Embryonic facial prominence (tissue), 1 donor: ENCODE measurements around the gene TMIGD2.

Source experiments
- DNase-seq: peaks from one replicate; pipeline ENCODE4 v3.0.0-alpha.2; 2016; ENCODE audit errors: extremely low spot score

TMIGD2 gene

GRCh38 chr19:4326215-4326836 lies 24.1 kb upstream of the TMIGD2 start:
- no peak for DNase-seq

DNA sequence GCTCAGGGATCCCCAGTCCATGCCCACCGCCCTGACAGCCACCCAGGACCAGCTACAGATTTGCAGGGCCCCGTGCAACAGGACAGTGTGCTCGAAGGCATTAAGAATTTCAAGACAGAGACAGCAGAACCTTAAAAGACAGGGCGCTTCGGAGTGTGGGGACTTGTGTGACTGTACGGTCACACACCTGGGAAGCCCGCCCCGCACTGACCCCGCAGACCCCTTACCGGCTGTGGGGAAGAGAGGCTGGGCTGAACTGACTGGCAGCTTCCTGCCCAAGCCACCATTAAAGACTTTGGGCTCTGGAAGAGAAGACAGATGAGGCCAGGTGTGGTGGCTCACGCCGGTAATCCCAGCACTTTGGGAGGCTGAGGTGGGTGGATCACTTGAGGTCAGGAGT lies 22.0 kb upstream of the TMIGD2 start:
- no peak for DNase-seq

DNA sequence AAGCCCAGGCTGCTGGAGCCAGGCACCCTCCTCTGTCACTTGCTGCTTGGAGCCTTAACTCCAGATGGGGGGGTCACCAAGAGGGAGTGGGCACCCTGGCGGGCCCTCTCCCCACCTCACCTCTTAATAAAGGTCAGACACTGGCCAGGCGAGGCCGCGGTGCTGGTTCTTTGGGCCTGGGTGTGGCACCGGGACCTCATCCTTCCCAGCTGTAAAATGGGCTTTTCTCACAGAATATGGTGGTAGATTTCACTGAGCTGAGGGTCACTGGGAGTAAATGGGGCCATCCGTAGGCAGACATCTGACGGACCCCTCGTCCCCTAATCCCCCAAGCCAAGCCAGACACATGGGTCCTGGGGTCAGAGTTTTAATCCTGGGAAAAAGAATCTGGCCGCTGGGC lies 21.5 kb upstream of the TMIGD2 start:
- no peak for DNase-seq

DNA sequence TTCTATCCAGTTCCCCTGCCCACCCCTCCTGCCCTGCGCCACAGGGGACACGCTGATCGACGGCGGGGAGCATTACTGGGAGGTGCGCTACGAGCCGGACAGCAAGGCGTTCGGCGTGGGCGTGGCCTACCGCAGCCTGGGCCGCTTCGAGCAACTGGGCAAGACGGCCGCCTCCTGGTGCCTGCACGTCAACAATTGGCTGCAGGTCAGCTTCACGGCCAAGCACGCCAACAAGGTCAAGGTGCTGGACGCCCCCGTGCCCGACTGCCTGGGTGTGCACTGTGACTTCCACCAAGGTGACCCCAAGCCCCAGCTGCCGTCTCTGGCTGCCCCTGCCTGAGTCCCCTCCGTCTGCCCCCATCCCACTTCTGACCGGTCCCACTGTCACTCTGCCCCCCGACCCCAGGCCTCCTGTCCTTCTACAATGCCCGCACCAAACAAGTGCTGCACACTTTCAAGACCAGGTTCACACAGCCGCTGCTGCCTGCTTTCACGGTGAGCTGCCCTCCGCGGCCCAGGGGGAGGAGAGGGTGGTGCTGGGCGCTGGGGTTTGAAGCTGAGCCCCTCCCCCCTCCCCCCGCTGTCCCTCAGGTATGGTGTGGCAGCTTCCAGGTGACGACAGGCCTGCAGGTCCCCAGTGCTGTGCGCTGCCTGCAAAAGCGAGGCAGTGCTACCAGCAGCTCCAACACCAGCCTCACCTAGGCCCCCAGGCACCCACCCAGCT lies 20.9 kb upstream of the TMIGD2 start:
- no peak for DNase-seq

GRCh38 chr19:4320419-4320818 lies 18.2 kb upstream of the TMIGD2 start:
- no peak for DNase-seq

GRCh38 chr19:4319067-4319718 lies 17.0 kb upstream of the TMIGD2 start:
- DNase-seq: no peak

DNA sequence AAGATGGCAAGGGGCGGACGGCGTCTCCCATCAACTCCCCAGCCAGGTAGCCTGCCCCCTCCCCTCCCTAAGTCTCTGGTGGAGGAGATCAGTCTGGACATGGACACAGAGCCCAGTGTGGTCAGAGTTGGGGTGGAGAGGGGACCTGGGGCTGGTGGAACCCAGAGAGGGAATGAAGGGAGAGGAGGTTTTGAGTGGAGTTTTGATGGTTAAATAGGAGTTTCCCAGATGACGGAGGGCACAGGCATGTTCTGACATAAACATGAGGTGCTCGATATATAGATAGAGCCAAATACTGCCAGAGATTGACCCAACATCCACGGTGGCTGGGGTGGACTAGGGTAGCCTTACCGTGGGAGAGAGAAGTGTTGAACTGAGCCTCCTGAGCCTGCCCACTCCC lies 16.3 kb upstream of the TMIGD2 start:
- DNase-seq: no peak

- no peak for DNase-seq
Observed at GRCh38 chr19:4316956-4317355, 14.8 kb upstream of the TMIGD2 start.

GRCh38 chr19:4313847-4314490 lies 11.8 kb upstream of the TMIGD2 start:
- DNase-seq: no peak

GRCh38 chr19:4310247-4311121 lies 8.3 kb upstream of the TMIGD2 start:
- no peak for DNase-seq

DNA sequence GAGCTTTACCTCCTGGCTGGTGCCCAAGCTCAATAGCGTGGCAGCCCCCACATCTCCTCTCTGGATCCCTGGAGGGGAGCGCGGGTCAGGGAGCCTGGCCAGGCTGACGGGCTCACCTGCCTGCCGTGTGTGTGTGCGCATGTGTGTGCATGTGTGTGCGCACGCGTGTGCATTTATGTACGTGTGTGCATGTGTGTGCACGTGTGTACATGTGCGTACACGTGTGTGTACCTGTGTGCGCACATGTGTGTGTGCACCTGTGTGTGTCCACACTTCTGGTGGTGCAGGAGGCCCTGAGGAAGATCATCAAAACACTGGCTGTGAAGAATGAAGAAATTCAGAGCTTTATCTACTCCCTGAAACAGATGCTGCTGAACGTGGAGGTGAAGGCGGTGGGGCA lies 3.5 kb upstream of the TMIGD2 start:
- DNase-seq: no peak

DNA sequence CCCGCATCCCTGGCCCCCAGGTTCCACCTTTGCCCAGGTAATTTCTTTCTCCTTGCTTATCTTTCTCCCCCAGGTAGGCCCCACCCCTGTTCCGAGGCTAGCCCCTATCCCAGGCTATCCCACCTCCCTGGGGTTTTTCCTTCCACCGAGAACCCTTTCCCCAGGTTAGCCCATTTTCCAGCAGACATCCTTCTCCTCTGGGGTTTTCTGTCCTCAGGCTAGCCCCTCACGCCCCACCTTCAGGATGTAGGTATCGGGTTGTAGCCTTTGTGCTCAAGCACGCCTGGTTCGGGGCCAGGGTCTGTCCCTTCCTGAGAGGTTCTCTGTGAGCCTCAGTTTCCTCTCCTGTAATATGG lies 3.0 kb upstream of the TMIGD2 start:
- no peak for DNase-seq

- DNase-seq: no peak
Observed at GRCh38 chr19:4304538-4305256, 2.5 kb upstream of the TMIGD2 start, which contains the start of gene FSD1. FSD1 (plus strand) TSS chr19:4304598; CDS start chr19:4304747, 149 bp downstream.

GRCh38 chr19:4303819-4304537 lies 1.8 kb upstream of the TMIGD2 start:
- no peak for DNase-seq

- DNase-seq: no peak
Observed at GRCh38 chr19:4301590-4302242, 473 bp downstream of the TMIGD2 start.

DNA sequence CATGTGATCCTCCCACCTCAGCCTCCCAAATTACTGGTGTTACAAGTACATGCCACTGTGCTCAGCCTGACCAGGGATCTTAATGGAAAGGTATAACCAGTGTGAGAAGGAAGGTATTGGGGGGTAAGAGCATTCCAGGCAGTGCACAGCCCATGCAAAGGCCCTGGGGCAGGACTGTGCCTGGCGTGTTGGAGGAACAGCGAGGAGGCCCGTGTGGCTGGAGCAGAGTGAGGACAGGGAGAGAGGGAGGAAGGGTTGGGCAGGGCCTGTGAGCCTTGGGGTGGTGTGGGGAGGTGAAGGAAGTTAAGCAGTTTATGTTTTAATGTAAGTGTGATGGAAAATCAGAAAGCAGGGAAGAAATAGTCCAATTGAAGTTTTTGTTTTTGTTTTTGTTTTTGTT lies 1.6 kb downstream of the TMIGD2 start:
- DNase-seq: no peak

DNA sequence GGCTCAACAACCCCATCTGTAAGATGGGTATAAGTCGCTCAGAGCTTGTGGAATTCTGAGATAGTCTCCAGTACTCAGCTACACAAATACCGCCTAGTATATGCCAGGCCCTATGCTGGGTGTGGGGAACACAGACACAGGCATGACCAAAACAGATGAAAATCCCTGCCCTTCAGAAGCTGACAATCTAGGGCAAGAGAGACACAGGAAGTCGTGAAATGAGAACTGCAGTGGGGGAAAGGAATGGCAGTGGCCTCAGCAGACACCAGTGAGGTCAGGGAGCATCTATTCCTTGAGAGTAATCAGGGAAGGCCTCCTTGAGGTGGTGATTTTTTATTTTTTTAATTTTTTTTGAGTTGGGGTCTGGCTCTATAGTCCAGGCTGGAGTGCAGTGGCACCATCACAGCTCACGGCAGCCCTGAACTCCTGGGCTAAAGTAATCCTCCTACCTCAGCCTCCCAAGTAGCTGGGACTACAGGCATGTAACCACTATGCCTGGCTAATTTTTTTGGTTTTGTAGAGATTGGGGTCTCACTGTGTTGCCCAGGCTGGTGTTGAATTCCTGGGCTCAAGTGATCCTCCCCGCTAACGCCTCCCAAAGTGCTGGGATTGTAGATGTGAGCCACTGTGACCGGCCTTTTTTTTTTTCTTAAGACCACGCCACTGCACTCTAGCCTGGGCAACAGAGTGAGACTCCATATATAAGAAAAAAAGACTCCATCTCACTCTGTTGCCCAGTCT lies 3.2 kb downstream of the TMIGD2 start:
- DNase-seq: no peak

DNA sequence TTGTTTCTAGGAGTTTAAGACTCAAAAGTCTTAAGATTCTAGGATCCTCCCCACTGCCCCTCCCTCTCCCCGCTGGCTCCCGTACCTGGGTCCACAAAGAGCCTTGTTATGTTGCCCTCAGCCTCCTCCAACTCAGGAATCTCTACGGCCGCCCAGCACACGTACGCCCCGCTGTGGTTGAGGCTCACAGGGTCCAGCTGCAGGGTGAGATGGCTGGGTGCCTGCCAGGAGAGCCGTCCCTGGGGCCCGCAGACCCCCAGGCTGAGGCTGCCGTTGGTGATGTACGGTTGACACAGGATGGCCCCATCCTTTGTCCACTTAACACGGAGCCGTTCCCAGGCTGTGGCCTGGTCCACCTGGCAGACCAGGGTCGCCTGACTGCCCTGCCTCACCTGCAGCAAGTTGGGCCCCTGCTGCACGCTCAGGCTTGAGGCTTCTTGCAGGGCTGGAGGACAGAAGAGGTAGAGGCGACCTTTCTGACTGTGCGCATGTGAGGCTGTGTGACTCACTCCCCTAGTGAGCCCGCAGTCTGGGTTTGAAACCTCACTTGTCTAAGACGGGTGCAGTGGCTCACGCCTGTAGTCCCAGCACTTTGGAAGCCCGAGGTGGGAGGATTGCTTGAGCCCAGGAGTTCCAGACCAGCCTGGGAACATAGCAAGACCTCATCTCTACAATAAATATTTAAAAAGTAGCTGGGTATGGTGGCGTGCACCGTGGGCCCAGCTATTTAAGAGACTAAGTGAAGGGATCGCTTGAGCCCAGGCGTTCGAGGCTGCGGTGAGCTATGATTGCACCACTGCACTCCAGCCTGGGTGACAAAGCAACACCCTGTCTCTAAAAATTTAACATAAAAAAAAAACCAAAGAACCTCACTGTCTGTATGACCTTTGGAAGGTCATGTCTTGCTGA lies 4.0 kb downstream of the TMIGD2 start:
- no peak for DNase-seq
